HG02852 (cell line): ENCODE data around the gene SP100.
"Not testable (repeated sequence)": the region's sequence is repeated elsewhere in the genome, so short reads cannot be mapped to it uniquely, and the experiment has no call there.

Experiments used
- ATAC-seq: cut with Tn5 transposase; IDR thresholded peaks from one replicate; pipeline ENCODE4 v1.9.1; 2021; ENCODE audit warnings: mild to moderate bottlenecking, moderate library complexity; ENCODE audit not compliant: unreplicated experiment

Gene SP100

GRCh38 chr2:230457073-230457768 is 41.2 kb downstream of the SP100 start:
- no peak for ATAC-seq

- no peak for ATAC-seq
Observed at GRCh38 chr2:230457793-230458192, 41.8 kb downstream of the SP100 start.

DNA sequence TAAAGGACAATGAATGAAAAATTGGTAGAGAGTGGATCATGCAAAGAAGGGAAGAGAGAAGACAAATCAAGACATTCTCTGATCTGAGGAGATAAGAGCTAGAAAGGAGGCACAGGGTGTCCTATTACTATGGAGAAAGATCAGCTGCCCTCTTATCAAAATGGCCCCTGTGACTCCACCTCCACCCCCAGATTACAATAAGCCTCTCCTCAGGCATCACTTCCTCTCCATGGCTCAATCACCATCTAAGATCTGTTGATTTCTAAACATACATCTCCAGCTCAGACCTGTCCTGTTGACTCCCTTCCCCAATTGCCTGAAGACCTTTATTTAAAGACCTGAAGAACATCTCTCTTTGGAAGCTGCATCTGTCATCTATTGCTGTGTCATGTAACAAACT is 43.2 kb downstream of the SP100 start:
- no peak for ATAC-seq

DNA sequence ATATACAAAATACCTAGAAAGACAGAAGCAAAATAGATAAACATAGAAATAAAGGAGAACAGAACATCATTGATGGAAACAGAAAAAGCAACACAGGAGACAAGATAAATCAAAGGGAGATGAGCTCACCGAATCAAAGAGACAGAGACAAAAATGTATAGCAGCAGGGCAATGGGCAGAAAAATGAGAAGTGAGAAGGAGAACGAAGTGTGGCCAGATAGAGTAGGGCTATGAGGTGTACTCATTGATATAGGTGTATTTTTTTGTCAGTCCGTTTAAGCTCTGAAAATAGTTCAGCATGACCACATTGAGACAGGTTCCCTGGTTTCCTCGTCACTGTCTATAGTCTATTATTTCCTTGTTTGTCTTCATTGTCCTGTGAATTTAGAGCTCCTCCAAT is 55.1 kb downstream of the SP100 start:
- ATAC-seq: peak; percentile 56

DNA sequence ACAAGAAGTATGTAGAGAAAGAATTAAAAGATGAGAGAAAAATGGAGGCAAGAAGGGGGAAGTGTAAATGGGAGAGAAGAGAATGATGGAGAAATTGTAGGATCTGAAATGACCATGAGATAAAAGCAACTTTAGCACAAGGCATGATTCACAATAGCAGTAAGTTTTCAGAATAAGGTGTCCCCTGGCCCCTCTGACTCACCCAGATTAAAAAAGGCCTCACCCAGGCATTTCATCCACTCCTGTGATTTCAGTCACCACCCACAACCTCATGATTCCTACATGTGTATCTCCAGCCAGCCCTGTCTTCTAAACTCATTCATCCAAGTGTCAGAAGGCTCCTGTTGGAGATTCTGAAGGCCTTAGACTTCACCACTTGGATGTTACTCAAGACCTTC is 56.6 kb downstream of the SP100 start:
- no peak for ATAC-seq

- ATAC-seq: no peak
Observed at GRCh38 chr2:230473378-230473777, 57.4 kb downstream of the SP100 start.

DNA sequence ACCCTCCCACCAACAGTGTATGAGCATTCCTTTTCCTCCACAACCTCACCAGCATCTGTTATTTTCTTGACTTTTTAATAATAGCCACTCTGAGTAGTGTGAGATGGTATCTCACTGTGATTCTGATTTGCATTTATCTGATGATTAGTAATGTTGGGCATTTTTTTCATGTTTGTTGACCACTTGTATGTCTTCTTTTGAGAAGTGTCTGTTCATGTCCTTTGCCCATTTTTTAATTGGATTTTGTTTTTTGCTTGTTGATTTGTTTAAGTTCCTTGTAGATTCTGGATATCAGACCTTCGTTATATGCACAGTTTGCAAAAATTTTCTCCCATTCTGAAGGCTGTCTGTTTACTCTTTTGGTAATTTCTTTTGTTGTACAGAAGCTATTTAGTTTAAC is 59.1 kb downstream of the SP100 start:
- ATAC-seq: no peak

GRCh38 chr2:230485801-230486341 is 69.9 kb downstream of the SP100 start:
- ATAC-seq: no peak

- ATAC-seq: not testable (repeated sequence)
Observed at GRCh38 chr2:230491219-230491618, 75.2 kb downstream of the SP100 start.

GRCh38 chr2:230492107-230492506 is 76.1 kb downstream of the SP100 start:
- ATAC-seq: no peak

GRCh38 chr2:230494980-230495379 is 79.0 kb downstream of the SP100 start:
- ATAC-seq: no peak

DNA sequence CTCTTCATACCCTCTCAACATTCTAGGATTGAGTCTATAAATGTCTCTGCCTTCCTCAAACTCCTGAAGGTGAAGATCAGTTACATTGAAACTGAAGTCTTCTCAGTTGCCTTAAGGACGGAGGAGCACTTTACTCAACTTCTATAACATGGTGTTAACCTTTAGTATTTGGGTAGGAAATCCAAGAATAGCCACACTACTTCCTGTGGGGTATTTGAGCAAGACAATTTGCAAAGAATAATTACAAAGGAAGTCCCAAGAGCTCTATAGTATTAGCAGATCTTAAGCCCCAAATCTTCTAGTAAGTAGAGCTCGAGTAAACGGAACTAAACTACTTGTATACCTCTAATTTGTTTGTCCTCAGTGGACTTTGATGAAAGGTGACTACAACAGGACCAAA is 80.9 kb downstream of the SP100 start:
- ATAC-seq: no peak

GRCh38 chr2:230498506-230499107 is 82.6 kb downstream of the SP100 start:
- ATAC-seq: no peak

GRCh38 chr2:230502593-230502992 is 86.6 kb downstream of the SP100 start:
- no peak for ATAC-seq

GRCh38 chr2:230503798-230504197 is 87.8 kb downstream of the SP100 start:
- no peak for ATAC-seq

DNA sequence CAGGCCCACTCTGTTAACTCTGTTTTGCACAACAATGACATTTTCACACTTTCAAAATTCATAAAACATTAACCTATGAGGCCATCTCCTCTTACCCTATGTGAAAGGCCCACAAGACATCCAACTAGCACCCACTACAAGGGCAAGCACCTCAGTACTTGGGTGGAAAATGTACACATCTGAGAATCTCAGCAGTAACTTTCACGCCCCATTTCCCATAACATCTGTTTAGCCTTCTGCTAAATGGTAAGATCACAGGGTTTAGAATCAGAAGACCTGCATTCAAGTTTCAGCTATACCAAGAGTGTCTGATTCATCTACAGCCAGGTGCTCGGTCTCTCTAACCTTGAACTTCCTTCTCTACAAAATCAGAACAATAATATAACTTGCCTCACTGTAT is 89.2 kb downstream of the SP100 start:
- peak; percentile 72 for ATAC-seq

- no peak for ATAC-seq
Observed at GRCh38 chr2:230512955-230513748, 97.2 kb downstream of the SP100 start.

DNA sequence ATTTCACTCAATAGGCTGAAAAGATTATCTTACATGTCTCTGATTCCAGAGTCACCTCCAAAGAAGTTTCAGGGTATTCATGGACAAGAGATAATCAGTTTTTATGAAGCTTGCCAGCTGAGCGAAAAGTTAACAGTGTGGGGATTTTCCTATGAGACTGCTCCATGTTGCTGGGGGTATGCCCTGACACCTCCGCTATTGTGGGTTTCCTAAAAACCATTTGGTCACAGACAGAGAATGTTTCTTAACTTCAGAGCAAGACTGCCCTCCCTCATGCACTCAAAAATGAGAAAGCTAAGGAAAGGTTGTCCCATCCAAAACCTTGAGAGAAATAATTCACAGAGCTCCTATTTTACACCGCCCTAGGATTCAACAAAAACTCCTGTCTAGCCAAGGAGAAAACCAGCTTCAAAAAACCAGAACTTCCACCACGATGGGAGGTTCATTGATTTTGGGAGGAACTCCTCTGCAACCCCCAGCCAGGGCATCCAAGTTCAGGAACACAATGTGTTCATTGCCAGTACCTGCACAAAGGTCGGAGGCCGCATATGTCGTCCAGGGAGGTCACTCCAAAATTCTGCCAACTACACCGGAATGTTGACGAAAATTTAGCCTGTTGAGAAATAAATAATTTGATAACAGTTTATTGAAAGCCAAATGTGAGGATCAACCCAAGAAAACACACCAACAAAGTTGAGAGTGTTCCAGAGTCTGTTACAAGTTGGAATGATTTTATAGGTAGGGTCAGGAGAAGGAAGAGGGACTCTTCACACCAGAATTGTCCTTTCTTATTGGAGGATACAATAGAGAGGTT is 104.3 kb downstream of the SP100 start:
- no peak for ATAC-seq

DNA sequence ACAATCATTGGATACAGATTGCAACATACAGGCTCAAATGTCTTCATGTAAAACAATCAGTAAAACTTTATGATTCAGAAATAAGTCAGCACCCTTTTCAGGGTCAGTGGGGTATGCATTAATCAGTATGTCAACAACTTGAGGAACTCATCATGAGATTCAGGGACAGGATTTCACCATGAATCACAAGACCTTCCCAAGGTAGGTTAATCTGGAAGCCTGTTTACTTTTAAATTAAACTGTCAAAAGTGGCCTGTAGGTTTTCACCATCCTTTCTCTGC is 104.8 kb downstream of the SP100 start:
- ATAC-seq: no peak

GRCh38 chr2:230521386-230521785 is 105.4 kb downstream of the SP100 start:
- no peak for ATAC-seq

DNA sequence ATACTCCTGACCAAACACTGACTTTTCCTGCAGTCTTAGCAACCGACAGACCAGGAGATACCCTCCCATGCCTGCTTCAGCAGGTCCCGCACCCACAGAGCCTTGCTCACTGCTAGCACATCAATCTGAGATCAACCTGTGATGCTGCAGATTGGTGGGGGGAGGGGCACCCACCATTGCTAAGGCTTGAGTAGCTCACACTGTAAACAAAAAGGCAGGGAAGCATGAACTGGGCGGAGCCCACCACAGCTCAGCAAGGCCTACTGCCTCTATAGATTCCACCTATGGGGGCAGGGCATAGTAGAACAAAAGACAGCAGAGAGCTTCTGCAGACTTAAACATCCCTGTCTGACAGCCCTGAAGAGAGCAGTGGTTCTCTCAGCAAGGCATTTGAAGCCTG is 109.7 kb downstream of the SP100 start:
- ATAC-seq: no peak
